Esophagus squamous epithelium (tissue), 5 donors: ENCODE results near the gene HSD3B1. TPM values are rescaled to one million over a fixed set of nuclear protein-coding genes. Genes with fewer than 3 reads are reported as not detected.

Source experiments
- DNase-seq: peaks from one replicate; lab custom pipeline; 2025; lab: John Stamatoyannopoulos, UW
- H3K27ac ChIP-seq, 4 donors: fragments of 200-600 bp; sonication (generic); one replicate each; pipeline ENCODE4 v1.5.1; 2016 to 2019; ENCODE audit warnings: mild to moderate bottlenecking in 1 of 4
- H3K27me3 ChIP-seq, 4 donors: fragments of 200-600 bp; sonication (generic); 1 replicate in 3 of 4; 2 replicates in 1 of 4; pipeline versions ENCODE4 v1.5.1 to v1.6.0; 2017 to 2021; ENCODE audit warnings: antibody characterized with exemption in 1 of 4
- H3K36me3 ChIP-seq, 3 donors: fragments of 200-600 bp; sonication (generic); one replicate each; pipeline ENCODE4 v1.5.1; 2016 to 2019
- H3K4me1 ChIP-seq, 3 donors: fragments of 200-600 bp; sonication (generic); one replicate each; pipeline ENCODE4 v1.5.1; 2017 to 2019
- H3K4me3 ChIP-seq, 4 donors: fragments of 200-600 bp; sonication (generic); 1 replicate in 3 of 4; 2 replicates in 1 of 4; pipeline ENCODE4 v1.5.1; 2016 to 2019; ENCODE audit warnings: mild to moderate bottlenecking in 2 of 4, moderate library complexity in 1 of 4
- H3K9me3 ChIP-seq, 3 donors: fragments of 200-600 bp; sonication (generic); one replicate each; pipeline ENCODE4 v1.5.1; 2016 to 2019
- POLR2A ChIP-seq, 4 donors: fragments of 450-650 bp; IDR thresholded peaks; one replicate each; pipeline ENCODE4 v1.6.1; 2017; ENCODE audit warnings: antibody characterized with exemption in 4 of 4, mild to moderate bottlenecking in 4 of 4, moderate library complexity in 3 of 4
- WGBS, 2 donors: methylation state at CpG; one replicate each; pipeline ENCODE4 v1.1.5; 2018; 5-methylcytosine and 5-hydroxymethylcytosine counted together
- intact Hi-C: fragments of 100-400 bp; cut with DNase I; formaldehyde crosslinking; loops from one replicate; pipeline ENCODE4 v1.15.0; 2022
- total RNA-seq, 4 donors: library from RNA; depleted of rRNA; stranded (reverse); fragments of >200 nt; gene quantifications; one replicate each; pipeline ENCODE4 v1.1.0, GENCODE V29; 2016
- TF ChIP-seq, protein P1 (sequence below), 6 experiments: fragments of 450-650 bp in 4 of 6; fragments of 200-600 bp in 2 of 6; sonication (generic) in 2 of 6; IDR thresholded peaks; one replicate each; pipeline ENCODE4 v1.5.1; 2016 to 2019; ENCODE audit warnings: antibody characterized with exemption in 6 of 6, mild to moderate bottlenecking in 4 of 6, moderate library complexity in 4 of 6
- donor health status: DM: yes; HTN: yes; CAD: no.

The HSD3B1 gene
- total RNA-seq, 4 donors from 2014 or later, result not detected

GRCh38 chr1:119532324-119532910 lies 25.4 kb downstream of the HSD3B1 start:
- intact Hi-C loops, result no loop called here
- H3K27me3 ChIP-seq, result no peaks in the 10 kb centered on the region
- 81 to 84% methylated on average over 5 of the region's 5 CpGs for WGBS, 2 donors
- H3K27ac ChIP-seq, result no peak overlapping the region
- H3K4me3 ChIP-seq, result no peak overlapping the region
- no peak for DNase-seq
- H3K4me1 ChIP-seq, result no peaks in the 10 kb centered on the region
- TF ChIP-seq, protein P1, sequence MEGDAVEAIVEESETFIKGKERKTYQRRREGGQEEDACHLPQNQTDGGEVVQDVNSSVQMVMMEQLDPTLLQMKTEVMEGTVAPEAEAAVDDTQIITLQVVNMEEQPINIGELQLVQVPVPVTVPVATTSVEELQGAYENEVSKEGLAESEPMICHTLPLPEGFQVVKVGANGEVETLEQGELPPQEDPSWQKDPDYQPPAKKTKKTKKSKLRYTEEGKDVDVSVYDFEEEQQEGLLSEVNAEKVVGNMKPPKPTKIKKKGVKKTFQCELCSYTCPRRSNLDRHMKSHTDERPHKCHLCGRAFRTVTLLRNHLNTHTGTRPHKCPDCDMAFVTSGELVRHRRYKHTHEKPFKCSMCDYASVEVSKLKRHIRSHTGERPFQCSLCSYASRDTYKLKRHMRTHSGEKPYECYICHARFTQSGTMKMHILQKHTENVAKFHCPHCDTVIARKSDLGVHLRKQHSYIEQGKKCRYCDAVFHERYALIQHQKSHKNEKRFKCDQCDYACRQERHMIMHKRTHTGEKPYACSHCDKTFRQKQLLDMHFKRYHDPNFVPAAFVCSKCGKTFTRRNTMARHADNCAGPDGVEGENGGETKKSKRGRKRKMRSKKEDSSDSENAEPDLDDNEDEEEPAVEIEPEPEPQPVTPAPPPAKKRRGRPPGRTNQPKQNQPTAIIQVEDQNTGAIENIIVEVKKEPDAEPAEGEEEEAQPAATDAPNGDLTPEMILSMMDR (IDR thresholded peaks at IDR 0.05), result no peak
- TF ChIP-seq POLR2A (IDR thresholded peaks at IDR 0.05), result no peak
- no peaks in the 10 kb centered on the region for H3K36me3 ChIP-seq
- no peaks in the 10 kb centered on the region for H3K9me3 ChIP-seq

DNA sequence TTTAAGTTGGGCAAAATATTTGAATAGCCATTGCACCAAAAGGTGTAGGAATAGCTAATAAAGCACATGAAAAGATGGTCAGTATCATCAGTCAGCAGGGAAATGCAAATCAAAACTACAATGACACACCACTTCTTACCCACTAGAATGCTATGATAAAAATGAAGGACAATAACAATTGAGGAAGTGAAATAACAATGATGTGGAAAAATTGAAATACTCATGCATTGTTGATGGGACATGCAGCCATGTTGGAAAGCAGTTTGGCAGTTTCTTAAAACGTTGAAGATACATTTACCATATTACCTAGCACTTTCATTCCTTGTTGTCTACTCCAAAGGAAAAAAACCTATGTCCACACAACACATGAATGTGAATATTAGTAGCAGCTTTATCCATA lies 28.4 kb downstream of the HSD3B1 start:
- no peak for DNase-seq
- H3K4me1 ChIP-seq, result no peaks in the 10 kb centered on the region
- WGBS, 2 donors, result 24 to 31% methylated on average over 1 of the region's 1 CpG
- H3K36me3 ChIP-seq, result no peaks in the 10 kb centered on the region
- no peaks in the 10 kb centered on the region for H3K9me3 ChIP-seq
- intact Hi-C loops, result no loop called here
- H3K4me3 ChIP-seq, result no peak overlapping the region
- H3K27me3 ChIP-seq, result no peaks in the 10 kb centered on the region
- TF ChIP-seq, protein P1 (IDR thresholded peaks at IDR 0.05), result no peak
- TF ChIP-seq POLR2A (IDR thresholded peaks at IDR 0.05), result no peak
- H3K27ac ChIP-seq, result no peak overlapping the region

- no peak overlapping the region for H3K27ac ChIP-seq
- H3K27me3 ChIP-seq, result no peaks in the 10 kb centered on the region
- TF ChIP-seq POLR2A (IDR thresholded peaks at IDR 0.05), result no peak
- TF ChIP-seq, protein P1 (IDR thresholded peaks at IDR 0.05), result no peak
- intact Hi-C loops, result no loop called here
- no peaks in the 10 kb centered on the region for H3K9me3 ChIP-seq
- DNase-seq, result no peak
- 72 to 80% methylated on average over 3 of the region's 3 CpGs for WGBS, 2 donors
- no peaks in the 10 kb centered on the region for H3K4me1 ChIP-seq
- H3K36me3 ChIP-seq, result no peaks in the 10 kb centered on the region
- no peak overlapping the region for H3K4me3 ChIP-seq
Observed at GRCh38 chr1:119537966-119538365, 31.0 kb downstream of the HSD3B1 start.

GRCh38 chr1:119539636-119540035 lies 32.6 kb downstream of the HSD3B1 start:
- intact Hi-C loops, result no loop called here
- no peak for TF ChIP-seq POLR2A (IDR thresholded peaks at IDR 0.05)
- TF ChIP-seq, protein P1 (IDR thresholded peaks at IDR 0.05), result no peak

DNA sequence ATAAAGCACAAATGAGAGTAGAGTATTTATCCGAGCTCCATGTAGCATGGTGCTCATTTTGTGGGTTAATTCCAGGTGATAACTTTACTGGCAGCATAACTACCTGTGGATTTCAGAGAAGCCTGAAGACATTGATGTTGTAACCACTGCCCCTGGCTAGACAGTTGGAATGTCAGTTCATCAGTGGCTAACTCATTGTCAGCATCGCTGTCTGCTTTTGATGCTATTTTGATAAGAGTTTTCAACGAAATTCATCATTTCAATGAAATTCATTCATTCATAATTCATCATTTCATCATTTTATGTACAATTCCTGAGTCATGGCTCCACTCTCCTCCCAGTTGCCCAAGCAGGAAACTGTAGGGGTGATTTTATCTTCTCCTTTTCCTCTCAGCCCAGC lies 34.4 kb downstream of the HSD3B1 start:
- WGBS, 2 donors, result 64 to 78% methylated on average over 3 of the region's 3 CpGs
- no peaks in the 10 kb centered on the region for H3K36me3 ChIP-seq
- H3K4me1 ChIP-seq, result no peaks in the 10 kb centered on the region
- no peak for DNase-seq
- TF ChIP-seq POLR2A (IDR thresholded peaks at IDR 0.05), result no peak
- TF ChIP-seq, protein P1 (IDR thresholded peaks at IDR 0.05), result no peak
- intact Hi-C loops, result no loop called here
- H3K27me3 ChIP-seq, result no peaks in the 10 kb centered on the region
- no peak overlapping the region for H3K4me3 ChIP-seq
- H3K9me3 ChIP-seq, result no peaks in the 10 kb centered on the region
- no peak overlapping the region for H3K27ac ChIP-seq

More at GRCh38 chr1:119539636-119540035, 32.6 kb downstream of the HSD3B1 start:
- Histone ChIP-seq H3K27me3 (no peaks in the 10 kb centered on the region), H3K4me1 (no peaks in the 10 kb centered on the region), H3K9me3 (no peaks in the 10 kb centered on the region), H3K4me3 (no peak overlapping the region), H3K36me3 (no peaks in the 10 kb centered on the region), H3K27ac (no peak overlapping the region)
- DNase-seq, result no peak
